Brain pericyte (primary cell): ENCODE data around the gene CLMN.

Experiments used
- DNase-seq: peaks from one replicate; pipeline ENCODE4 v3.0.0-alpha.2; 2012; ENCODE audit warnings: low read depth, low spot score

Gene CLMN, protein sequence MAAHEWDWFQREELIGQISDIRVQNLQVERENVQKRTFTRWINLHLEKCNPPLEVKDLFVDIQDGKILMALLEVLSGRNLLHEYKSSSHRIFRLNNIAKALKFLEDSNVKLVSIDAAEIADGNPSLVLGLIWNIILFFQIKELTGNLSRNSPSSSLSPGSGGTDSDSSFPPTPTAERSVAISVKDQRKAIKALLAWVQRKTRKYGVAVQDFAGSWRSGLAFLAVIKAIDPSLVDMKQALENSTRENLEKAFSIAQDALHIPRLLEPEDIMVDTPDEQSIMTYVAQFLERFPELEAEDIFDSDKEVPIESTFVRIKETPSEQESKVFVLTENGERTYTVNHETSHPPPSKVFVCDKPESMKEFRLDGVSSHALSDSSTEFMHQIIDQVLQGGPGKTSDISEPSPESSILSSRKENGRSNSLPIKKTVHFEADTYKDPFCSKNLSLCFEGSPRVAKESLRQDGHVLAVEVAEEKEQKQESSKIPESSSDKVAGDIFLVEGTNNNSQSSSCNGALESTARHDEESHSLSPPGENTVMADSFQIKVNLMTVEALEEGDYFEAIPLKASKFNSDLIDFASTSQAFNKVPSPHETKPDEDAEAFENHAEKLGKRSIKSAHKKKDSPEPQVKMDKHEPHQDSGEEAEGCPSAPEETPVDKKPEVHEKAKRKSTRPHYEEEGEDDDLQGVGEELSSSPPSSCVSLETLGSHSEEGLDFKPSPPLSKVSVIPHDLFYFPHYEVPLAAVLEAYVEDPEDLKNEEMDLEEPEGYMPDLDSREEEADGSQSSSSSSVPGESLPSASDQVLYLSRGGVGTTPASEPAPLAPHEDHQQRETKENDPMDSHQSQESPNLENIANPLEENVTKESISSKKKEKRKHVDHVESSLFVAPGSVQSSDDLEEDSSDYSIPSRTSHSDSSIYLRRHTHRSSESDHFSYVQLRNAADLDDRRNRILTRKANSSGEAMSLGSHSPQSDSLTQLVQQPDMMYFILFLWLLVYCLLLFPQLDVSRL

DNA sequence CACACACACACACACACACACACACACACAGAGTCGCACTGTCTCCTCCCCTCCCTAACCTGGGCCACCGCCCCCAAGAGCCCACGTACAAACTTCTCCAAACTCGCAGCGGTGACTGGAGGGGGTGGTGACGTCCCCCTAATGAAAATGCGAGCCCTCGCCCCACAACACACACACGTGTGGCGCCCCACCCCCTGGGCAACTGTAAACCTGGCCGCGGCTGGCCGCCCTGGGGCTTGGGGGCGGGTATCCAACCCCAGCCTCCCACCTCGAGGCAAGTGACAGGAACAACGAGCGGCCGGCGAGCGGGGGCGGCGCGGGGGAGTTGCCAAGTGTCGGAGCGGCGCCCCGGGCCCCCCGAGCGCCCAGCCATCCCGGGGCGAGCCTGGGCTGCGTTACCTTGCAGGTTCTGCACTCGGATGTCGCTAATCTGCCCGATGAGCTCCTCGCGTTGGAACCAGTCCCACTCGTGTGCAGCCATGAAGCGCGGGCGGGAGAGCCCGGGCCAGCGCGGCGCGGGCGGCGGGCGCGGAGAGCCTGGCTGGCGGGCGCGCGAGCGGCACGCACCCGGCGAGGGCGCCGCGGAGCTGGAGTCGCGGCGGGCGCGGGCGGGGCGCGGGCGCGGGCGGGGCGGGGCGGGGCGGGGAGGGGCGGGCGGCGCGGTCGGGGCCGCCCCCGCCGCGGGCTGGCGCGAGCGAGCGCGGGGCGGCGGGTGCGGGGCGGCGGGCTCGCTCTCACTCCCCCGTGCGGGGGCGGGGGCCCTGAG, at the start of gene CLMN:
Gene CLMN (minus strand): TSS at position 597 of the 766 bp plus-strand sequence. CDS start 116 bp downstream, at position 481.
- DNase-seq, result no peak

DNA sequence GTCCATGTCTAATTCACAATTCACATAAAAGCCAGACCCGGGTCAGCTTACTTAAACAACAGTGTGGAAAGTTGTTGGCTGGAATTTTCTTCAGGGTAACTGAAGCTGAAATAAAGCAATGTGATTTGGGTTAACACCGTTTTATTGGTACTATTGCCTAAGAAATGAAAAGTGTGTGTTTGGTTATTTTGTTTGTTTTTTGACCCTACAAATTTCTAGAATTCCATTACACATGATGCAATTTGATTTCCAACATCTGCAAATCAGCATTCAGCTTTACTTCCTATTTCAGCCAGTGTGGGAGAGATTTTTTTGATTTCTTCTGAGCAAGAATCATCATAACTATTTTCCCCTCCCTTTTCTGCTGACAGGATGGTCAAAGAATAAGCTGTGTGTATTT, 45.7 kb upstream of the CLMN start:
- DNase-seq, result no peak

DNA sequence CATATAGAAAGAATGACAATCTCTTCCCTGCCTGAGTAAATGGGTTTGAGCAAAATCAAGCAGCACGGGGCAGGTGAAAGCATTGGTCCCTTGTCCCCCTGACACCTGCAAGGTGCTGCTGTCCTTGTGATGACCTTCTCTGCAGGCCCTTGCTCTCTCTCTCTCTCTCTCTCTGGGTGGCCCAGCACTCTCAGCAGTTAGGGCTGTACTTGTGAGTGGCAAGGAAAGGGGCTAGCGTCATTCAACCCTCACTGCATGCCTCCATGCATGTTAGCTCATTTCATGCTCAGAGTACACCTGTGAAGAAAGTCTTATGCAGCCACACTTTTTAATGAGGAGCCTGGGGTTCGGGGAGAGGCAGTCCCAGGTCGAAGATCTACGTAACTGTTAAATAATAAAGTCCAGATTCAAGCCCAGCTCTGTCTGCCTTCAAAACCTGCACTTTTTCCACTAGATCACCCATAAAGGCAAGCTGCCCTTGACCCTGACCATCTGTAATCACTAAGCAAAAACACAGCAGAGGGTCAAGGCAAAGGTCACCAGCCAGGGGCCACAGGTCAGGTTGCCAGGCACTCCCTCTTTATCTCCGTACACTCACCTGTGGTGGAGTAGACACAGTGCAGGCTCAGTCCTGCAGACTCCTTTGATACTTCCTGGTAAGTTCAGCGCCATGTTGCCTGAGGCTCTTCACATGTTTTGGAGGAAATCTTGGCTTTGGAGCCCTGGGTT, 44.9 kb upstream of the CLMN start:
- DNase-seq, result no peak

DNA sequence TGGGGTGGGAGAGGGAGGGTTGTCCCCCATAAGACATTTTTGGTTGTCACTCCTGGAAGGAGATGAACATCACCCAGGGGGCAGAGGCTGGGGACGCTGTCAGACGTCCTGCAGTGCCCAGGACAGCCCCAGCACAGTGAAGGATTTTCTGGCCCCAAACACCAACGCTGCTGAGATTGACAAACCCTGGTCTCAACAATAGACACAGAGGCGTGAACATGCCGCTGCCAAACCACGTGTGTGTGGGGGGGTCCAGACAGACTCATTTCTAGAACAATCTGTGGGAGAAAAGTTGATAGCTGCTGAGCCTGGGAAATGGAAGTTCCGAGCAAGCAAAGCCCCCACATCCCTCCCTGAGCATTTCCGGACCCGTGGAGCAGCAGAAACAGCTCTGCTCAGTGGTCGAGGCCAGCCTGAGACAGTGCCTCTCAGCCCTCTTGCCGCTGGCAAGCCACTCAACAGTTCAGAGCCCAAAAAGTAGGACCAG, 43.8 kb upstream of the CLMN start:
- DNase-seq, result no peak

DNA sequence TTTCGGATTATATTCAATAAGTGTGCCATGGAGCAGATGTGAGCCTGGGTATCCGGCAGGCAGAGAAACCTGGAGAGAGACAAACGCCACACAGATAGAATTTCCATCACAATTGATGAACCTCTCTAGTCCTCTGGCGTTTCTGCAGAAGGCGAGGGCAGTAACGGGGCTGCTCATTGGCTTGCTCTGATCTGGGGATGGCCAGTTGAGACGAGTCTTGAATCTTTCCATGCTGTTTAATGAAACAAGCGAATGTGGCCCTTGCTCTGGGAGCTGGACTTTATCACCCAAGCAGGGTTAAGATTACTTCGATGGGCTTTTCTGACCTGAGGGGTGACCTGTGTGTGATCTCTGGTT, 42.4 kb upstream of the CLMN start:
- no peak for DNase-seq

DNA sequence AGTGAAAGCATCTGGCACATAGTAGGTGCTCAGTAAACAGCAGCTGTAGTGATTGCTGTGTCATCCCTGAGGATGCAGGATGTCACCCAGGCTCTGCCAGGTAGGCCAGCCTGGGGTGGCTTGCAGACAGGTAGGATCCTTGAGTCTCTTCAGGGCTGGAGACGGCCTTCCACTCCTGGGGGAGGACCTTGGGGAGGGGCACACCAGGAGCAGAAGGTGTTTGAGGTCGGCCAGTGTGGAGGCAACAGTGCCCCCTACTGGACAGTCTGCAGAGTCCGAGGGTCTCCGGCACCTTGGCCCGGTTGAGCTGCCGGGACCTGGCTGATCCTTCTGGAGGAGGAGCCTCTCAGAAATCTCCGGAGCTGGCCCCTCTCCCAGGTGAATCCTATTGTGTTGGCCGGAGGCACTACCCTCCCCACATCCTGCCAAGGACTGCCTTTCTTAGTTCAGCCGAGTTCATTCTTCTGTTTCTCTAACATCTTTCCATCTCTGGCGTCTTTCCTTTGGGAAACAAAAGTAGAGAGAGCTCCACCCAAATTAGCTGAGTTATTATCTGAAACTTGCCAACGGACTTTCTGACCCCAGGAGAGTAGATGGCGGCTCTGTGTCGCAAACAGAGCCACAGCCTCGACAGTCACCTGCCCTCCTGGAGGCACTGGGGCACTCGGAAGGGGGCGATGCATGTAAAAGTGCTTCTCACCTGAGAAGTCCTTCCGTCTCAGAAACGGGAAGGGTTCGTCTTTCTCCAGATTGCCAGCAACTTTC, 41.8 kb upstream of the CLMN start:
- no peak for DNase-seq

DNA sequence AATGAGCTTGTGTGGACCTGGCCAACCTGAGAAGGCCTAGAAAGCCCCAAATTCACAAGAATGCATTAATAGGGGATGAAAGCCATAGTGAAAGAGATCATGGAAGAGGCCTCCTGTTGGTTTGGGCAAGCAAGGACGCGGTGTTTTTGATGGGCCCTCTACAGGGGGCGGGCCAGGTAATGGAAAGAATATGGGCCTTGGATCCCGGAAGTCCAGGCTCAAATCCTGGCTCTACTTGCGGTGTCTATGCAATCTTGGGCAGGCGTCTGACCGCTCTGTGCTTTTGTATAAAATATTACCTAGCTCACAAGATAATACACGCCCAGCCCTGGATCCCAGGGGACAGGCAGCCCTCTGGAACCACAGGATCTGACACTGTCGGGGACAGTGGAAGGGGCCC, 41.1 kb upstream of the CLMN start:
- DNase-seq, result no peak

DNA sequence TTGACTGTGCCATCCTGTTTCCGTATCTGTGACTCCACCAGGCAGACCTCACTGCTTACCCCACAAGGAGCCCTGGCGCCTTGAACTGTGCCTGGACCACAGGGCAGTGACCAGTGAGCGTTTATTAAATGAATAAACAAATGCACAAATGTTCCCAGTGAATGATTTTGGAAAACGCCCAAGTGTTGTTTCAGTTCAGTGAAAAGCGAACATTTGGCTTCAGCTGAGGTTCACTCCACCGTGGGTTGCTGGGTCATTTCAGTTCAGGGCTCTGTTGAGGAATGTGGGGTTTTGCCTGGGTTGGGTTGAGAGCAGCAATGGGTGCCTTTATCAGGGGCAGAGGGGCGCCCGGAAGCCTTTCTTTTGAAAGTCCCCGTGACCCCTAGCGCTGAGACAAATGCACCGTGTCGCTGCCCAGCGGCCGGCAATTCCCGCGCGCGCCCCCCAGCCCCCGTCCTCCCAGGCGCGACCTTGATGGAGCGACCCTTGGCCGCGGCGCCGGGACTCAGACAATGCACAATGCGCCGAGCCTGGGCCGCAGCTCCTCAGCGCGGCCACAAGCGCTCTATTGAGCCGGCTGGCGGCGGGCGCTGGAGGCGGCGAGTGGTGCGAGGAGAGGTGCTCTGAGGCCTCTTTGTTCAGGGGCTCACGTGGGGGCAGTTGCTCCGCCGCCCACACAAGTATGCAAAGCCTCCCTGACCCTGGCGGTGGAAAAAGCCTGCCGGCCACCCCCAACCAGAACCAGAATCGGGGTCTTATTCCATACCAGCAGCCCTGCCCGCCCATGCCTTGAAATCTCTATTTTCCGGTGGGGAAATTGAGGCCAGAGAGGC, 40.5 kb upstream of the CLMN start:
- DNase-seq, result no peak

DNA sequence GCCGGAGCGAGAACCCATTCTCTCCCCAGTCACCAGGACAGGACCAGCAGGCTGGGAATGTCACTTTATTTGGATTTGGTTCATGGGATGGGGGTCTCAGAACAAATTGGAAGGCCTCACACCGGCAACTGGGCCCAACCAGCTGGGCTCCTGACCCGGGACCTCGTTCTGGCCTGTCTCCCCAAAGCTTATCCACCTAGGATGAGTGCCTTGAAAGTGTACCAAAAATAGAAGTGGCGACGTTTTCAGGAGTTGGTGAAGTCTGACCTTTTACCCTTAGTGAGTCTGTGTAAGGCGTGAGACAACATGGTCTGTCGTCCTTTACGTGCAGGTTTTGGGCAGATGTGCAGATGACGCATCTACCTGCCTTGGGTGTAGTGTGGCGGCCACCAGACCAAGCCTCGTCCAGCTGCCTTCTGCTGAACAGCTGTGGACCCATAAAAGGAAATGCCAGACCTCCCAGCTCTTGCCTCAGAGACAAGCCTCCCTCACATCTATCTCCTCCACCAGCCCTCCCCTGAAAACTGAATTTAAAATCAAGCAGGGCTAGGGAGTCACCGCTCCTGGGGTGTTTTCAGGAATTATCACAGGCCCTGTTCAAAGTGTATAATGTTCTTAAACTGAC, 36.6 kb upstream of the CLMN start:
- DNase-seq, result no peak

DNA sequence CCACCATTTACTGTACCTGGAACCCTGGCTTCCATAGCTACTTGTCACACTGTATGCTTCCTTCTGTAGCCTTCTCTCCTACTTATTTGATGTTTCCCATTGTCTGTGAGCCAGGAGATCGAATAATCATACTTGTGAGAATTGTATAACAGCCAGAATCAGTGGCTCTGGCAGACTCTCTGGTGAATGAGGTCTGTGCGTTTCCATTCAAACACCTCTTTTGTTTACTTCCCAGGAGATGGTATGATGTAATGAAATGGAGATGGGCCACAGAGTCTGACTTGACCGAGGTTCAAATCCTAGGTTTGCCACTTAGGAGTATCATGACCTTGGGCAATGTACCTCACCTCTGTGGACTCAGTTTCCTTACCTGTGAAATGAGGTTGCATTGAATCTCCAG, 35.7 kb upstream of the CLMN start:
- DNase-seq, result no peak

DNA sequence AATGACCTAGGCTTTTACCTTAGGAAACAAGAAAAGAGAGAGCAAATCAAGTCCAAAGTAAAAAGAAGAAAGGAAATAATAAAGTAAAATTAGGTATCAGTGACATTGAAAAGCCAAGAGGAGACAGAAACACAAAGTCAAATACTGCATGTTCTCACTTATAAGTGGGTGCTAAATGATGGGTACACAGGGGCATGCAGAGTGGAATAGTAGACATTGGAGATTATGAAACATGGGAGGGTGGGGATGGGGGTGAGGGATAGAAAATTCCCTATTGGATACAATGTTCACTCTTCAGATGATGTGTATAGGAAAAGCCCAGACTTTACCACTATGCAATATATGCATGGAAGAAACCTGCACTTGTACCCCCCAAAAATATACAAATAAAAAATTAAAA, 35.1 kb upstream of the CLMN start:
- no peak for DNase-seq

DNA sequence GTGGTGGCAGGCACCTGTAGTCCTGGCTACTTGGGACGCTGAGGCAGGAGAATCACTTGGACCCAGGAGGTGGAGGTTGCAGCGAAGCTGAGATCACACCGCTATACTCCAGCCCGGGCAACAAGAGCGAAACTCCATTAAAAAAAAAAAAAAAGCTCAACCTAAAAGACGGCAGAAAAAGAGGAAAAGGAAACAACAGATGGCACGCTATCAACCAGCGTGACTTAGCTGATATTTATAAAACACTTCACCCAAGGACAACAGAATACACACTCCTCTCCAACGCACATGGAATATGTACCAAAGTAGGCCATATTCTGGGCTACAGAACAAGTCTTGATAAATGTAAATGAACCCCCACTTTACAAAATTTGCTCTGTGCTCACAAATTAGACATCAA, 34.0 kb upstream of the CLMN start:
- no peak for DNase-seq

DNA sequence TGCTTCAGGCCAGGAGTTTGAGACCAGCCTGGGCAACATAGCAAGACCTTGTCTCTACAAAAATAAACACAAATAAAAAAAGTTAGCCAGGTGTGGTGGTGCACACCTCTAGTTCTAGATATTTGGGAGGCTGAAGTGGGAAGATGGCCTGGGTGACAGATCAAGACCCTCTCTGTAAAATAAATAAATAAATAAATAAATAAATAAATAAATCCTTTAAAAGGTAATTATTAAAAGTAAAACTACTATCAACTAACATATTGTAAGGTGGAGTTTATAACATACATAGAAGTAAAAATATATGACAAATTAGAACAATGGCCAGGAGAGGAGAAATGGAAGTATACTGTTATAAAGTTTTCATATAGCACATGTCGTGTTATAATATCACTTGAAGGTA, 33.3 kb upstream of the CLMN start:
- no peak for DNase-seq

DNA sequence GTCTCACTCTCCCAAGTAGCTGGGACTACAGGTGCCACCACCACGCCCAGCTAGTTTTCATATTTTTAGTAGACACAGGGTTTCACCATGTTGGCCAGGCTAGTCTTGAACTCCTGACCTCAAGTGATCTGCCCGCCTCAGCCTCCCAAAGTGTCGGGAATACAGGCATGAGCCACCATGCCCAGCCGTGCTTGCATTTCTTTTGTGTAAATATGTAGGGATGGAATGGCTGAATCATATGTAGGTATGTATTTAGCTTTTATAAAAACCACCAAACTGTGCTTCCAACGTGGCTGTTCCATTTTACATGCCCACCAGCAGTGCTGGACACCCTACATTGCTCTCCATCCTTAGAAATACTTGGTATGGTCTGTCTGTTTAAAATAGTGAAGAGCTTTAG, 32.8 kb upstream of the CLMN start:
- no peak for DNase-seq

DNA sequence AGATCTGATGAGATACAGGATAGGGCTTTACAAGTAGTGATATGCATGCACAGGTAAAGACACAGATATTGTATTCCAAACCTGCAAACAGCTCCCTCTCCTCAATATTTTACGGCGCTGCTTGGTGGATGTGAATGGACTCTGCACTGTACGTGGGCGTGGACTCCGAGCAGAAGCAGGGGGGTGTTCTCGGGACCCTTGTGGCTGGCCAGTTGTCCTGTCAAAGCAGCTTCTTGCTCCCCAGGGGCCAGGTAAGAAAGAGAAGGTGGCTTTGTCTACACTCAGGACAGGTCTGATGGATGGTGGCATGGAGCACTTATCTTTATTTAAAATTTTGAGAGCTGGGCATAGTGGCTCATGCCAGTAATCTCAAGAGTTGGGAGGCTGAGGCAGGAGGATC, 29.5 kb upstream of the CLMN start:
- no peak for DNase-seq

DNA sequence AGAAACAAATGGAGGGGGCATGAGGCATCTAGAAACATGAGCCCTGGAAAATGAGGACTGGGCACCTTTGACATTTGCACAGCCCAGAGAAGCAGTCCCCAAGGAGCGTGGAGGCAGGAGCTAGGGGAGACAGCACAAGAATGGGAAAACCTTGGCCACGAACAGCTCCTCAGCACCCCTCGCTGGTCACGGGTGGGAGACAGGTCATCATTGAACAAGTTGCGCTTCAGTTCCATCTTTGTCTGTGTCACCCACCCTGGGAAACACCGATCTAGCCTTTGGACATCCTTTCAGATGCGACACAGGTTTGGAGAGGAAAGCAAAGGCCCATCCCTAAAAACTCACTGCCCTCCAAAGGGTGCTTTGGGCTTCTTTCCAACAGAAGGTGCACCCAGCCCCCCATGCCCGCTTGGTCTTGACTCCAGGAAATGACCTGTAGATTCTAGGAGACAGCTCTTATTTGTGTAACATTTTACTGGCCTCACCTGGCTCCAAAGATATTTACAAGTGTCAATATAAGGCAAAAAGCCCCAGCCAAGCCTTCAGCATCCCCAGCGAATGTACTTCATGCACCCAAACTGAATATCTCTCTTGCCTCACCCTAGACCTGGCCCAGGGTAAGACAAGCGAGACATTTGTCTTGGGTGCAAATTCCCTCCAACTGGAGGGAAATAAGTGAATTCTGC, 28.8 kb upstream of the CLMN start:
- DNase-seq, result no peak

DNA sequence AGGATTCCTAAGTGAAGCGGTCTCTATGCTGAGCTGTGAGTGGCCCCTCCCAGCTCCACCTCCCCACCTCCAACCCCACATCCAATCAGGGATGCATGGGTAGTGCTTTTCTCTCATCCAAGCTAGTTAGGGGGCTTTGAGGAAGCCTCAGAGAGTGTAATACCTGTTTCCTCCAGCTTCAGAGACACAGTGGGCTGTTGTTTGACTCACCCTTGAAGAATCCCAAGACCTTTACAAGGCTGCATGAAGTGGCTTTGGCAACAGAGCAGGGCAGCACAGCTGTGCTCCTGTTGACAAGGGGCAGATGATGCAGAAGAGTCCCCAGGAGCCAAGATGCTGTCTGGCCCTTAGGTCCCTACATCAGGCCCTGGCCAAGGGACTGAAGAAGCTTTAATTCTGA, 27.1 kb upstream of the CLMN start:
- DNase-seq, result no peak

DNA sequence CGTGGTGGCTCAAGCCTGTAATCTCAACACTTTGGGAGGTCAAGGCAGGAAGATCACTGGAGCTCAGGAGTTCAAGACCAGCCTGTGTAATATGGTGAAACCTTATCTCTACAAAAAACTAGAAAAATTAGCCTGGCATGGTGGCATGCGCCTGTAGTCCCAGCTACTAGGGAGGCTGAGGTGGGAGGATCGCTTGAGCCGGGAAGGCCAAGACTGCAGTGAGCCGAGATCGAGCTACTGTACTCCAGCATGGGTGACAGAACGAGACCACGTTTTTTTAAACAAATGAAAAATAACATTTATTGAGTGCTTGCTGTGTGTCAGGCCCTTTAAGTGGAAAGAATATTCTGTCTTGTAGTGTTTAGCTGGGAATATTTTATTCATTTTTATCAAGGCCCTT, 26.6 kb upstream of the CLMN start:
- no peak for DNase-seq
